Fibroblast of skin of abdomen (primary cell): Measurements from ENCODE around the gene MBNL2.
A peak's percentile ranks its signal among the peaks of the same experiment; 100 is the strongest.

Source experiments
- DNase-seq: peaks from one replicate; pipeline ENCODE4 v3.0.0-alpha.2; 2013

The MBNL2 gene

DNA sequence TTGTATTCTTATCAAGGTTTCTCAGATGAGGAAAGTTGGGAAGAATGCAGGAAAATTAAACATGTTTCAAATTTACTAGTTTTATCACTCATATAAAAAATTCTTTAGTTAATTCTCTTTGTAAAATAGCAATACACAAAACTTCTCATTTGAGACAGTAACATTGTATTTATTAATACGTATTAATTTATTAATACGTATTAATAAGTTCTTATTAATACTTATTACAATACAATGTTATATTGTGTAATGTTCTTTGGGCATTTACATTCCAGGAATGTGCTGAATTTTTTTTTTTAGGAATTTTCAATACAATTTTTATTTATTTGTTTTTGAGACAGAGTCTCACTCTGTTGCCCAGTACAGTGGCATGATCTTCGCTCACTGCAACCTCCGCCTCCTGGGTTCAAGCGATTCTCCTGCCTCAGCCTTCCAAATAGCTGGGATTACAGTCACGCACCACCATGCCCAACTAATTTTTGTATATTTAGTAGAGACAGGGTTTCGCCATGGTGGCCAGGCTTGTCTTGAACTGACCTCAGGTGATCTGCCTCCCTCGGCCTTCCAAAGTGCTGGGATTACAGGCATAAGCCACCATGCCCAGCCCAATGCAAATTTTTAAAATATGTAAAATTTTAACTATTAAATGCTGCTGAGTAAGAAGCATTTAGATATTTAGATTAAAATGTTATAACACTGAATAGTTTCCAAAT lies 31.6 kb downstream of the MBNL2 start:
- DNase-seq, result no peak

GRCh38 chr13:97254816-97255215 lies 32.7 kb downstream of the MBNL2 start:
- peak; percentile 62 for DNase-seq

DNA sequence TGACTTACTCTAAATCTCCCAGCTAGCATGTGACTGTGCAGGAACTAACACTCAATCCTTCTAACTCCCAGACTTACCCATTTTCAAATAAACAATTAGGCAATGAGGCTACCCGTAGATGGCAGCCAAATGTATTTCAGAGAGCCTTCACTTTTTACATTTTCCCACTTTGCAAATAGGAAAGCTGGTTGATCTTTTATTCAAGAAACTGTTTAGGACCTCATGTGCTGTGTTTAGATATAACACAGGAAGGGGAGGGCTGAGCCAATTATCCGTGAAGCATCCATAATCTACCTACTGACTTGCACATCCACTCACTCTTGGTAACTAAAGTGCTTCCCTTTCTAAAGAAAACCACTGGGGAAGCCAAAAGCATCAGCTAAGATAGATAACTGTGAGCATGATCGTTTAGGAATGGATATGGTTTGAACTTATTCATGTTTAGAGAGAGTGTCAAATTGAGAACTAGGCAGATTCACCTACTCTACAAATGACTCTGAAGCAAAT lies 33.4 kb downstream of the MBNL2 start:
- no peak for DNase-seq

- peak; percentile 95 for DNase-seq
Measured at GRCh38 chr13:97256343-97256783, 34.2 kb downstream of the MBNL2 start.

GRCh38 chr13:97257228-97257755 lies 35.2 kb downstream of the MBNL2 start:
- DNase-seq, result no peak

GRCh38 chr13:97257800-97258799 lies 36.0 kb downstream of the MBNL2 start:
- peak; percentile 84 for DNase-seq

GRCh38 chr13:97258801-97259200 lies 36.7 kb downstream of the MBNL2 start:
- peak; percentile 80 for DNase-seq

- no peak for DNase-seq
Measured at GRCh38 chr13:97259410-97259797, 37.3 kb downstream of the MBNL2 start.

- peak; percentile 77 for DNase-seq
Measured at GRCh38 chr13:97259798-97260714, 37.9 kb downstream of the MBNL2 start.

DNA sequence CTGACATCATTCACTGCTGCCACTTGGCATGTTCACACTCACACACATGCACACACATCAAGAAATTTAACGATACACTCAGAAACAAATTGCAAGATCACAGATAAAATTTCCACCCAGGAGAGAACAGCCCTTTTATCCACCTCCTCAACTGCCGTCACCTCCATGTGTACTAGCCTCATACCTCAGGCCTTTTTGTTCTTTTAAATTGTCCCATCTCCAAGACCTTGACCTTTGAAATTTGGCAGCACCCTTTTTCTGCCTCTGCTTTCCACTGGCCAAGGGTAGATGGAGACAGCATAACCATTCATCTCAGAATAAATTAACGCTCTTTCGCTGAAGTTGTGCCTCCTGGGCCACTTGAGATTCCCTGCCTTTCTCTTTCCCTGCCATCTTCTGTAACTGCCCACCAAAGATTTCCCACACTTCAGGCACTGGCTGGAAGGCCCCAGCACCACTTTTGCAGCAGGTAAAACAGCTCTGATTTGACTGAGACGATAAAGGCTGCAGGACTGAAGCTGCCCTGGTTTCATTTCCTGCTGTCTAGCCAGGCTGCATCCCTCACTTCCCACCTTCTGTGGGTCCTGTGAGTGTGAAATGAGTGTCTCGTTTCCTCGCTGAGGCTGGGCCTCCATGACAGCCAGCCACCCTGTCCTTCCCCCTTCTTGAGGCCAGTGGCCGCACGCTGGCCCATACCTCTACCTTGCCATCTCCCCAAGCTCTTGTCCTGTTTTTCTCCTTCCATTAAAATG lies 39.3 kb downstream of the MBNL2 start:
- DNase-seq, result no peak

DNA sequence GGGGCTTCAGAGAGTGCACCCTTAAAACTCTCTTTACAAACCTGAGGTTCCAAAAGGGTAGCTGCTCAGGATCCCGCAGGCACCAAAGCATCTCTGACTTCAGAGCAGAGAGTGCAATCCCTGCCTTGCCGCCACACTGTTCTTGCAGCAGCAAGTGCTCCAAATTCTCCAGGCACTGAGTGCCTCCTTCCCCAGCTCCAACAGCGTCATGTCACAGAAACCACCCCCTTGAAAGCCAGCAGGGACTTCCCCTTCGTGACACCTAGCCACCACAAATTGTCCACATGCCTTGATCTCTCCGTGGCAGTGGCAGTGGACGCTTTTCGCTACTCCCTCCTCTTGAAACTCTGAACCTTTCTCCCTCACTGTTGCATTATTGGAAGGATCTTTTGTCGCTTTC lies 39.9 kb downstream of the MBNL2 start:
- DNase-seq, result no peak

DNA sequence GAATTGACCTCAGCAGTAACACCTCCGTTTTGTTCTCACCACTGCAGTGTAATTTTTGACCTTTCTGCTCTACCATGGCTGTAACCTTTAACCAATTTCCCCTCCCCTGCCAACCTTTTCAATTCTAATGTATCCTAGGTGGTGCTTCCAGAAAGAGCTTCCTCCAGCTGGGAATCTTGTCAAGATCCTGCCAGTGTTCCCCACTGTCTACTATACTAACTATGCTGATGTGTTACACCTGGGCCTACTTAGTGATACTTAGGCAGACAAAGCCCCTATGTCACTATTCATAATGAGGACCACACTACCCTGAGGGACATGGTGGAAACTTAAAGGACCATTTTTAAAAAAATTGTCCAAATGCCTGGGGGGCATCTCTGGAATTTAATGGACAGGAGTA lies 41.0 kb downstream of the MBNL2 start:
- DNase-seq, result no peak

GRCh38 chr13:97264663-97265062 lies 42.5 kb downstream of the MBNL2 start:
- no peak for DNase-seq

GRCh38 chr13:97266332-97266731 lies 44.2 kb downstream of the MBNL2 start:
- no peak for DNase-seq

- no peak for DNase-seq
Measured at GRCh38 chr13:97266772-97267417, 44.8 kb downstream of the MBNL2 start.

DNA sequence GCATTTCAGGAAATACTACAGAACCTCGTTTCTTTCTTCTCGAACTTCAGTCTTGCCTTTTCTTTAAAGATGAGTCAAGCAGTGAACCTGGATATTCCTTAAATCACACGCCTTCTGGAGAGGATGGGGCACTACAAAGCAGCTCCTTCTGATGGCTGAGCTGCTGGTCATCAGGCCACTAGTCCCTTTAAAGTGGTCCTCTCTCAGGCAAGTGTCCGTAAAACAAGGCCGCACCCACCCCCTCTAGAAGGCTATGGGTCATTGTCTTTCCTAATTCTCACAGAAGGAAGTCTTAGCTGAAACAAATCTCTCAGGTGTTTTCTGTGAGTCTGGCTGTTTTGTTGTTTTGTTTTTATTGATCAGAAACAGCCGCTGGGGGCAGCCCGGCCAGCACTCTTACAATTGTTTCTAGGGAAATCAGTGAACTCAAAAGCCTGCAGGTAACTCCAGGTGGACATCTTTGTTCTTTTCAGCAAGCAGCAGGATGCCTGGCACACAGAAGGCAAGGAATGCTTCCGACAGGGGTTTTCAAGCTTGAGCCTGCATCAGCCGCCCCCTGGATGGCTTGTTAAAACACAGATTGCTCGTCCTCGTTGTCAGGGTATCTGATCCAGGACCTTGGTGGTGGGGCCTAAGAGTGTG lies 45.4 kb downstream of the MBNL2 start:
- no peak for DNase-seq

- DNase-seq, result no peak
Measured at GRCh38 chr13:97268772-97269171, 46.6 kb downstream of the MBNL2 start.

DNA sequence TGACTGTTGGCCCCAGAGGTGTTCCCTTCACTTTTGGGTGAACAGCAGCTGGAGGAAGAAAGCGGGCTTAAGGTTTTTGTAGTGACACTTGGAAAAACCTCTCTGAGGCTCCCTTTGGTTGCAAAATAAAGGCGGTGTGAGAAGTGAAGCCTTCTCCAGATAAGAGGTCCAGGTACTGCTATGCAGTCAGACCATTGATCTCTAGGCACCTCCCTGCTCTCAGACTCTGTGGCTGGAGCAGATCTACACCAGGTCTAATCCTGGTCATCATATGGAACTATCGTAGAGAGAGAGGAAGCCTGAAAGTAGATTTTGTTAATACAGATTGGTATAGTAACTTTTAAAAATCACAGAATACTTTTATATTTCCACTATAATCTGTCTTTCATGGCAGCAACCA lies 47.5 kb downstream of the MBNL2 start:
- no peak for DNase-seq

DNA sequence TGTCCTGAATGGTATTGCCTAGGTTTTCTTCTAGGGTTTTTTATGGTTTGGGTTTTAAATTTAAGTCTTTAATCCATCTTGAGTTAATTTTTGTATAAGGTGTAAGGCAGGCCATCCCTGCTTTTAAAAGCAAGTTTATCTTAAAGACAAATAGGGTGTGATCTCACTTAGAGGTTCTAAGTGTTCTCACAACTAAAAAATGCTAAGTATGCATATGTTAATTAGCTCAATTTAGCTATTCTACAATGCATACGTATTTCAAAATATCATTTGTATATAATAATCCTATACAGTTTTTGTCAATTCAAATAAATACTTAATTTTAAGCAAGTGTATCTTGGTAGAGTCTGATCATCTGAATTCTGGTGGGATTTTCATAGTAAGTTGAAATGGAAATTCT lies 50.4 kb downstream of the MBNL2 start:
- no peak for DNase-seq

GRCh38 chr13:97273341-97273831 lies 51.3 kb downstream of the MBNL2 start:
- peak; percentile 59 for DNase-seq
